Left lung (tissue), 14 donors: ENCODE data around the gene AASDHPPT. TPM values are rescaled to one million over a fixed set of nuclear protein-coding genes. Genes with fewer than 3 reads are reported as not detected.

Source experiments
- ATAC-seq: fragments of 200-7000 bp; cut with Tn5 transposase; one replicate; pipeline ENCODE4 v1.9.1; 2020; ENCODE audit warnings: moderate library complexity
- DNase-seq, 4 donors: peaks; one replicate each; pipeline ENCODE4 v3.0.0-alpha.2; 2013 to 2020
- H3K27ac ChIP-seq, 2 donors: fragments of 200-600 bp; sonication (generic) in 1 of 2; one replicate each; pipeline versions ENCODE4 v1.5.0 to v1.8.0; 2020 to 2021
- H3K27me3 ChIP-seq, 2 donors: fragments of 200-600 bp; sonication (generic) in 1 of 2; one replicate each; pipeline versions ENCODE4 v1.5.0 to v1.8.0; 2020 to 2021
- H3K36me3 ChIP-seq, 2 donors: fragments of 200-600 bp; sonication (generic) in 1 of 2; one replicate each; pipeline versions ENCODE4 v1.5.0 to v1.8.0; 2020 to 2021
- H3K4me1 ChIP-seq, 2 donors: fragments of 200-600 bp; one replicate each; pipeline ENCODE4 v1.8.0; 2021
- H3K4me3 ChIP-seq, 2 donors: fragments of 200-600 bp; sonication (generic) in 1 of 2; one replicate each; pipeline versions ENCODE4 v1.5.0 to v1.8.0; 2020 to 2021; ENCODE audit warnings: mild to moderate bottlenecking in 1 of 2
- H3K9me3 ChIP-seq, 2 donors: fragments of 200-600 bp; sonication (generic) in 1 of 2; one replicate each; pipeline versions ENCODE4 v1.5.0 to v1.8.0; 2020 to 2021
- intact Hi-C, 2 donors: fragments of 100-400 bp; cut with DNase I; formaldehyde crosslinking; loops; one replicate each; pipeline versions ENCODE4 v1.11.2 to v1.14.2; 2022
- long read RNA-seq, 12 donors: library from polyadenylated mRNA in 2 of 12; unstranded in 2 of 12; transcript quantifications; one replicate each; pipeline ENCODE4 v2.0.0 and lab custom pipeline, GENCODE V29; 2019 to 2026
- polyA plus RNA-seq, 6 donors: library from polyadenylated mRNA; unstranded; fragments of 120-200 nt; gene quantifications; one replicate each; pipeline ENCODE4 v1.2.1, GENCODE V29; 2013; ENCODE audit not compliant: insufficient read length in 6 of 6
- total RNA-seq, 2 donors: library from RNA; stranded (reverse); fragmentation: NEBNext Ultra II Directional; extraction: Animal tissue kit (Norgen Biotek cat#: 25700); gene quantifications; one replicate each; pipeline ENCODE4 v1.2.1, GENCODE V29; 2021
- TF ChIP-seq, protein P1 (sequence below), 2 donors: fragments of 200-600 bp; sonication (generic) in 1 of 2; IDR thresholded peaks; one replicate each; pipeline versions ENCODE4 v1.5.0 to v1.8.0; 2021; ENCODE audit warnings: antibody characterized with exemption in 2 of 2
- donor health status: DM: no; HTN: yes; CAD: no.
- donor health status: DM: no; HTN: no; CAD: no.

Gene AASDHPPT, protein sequence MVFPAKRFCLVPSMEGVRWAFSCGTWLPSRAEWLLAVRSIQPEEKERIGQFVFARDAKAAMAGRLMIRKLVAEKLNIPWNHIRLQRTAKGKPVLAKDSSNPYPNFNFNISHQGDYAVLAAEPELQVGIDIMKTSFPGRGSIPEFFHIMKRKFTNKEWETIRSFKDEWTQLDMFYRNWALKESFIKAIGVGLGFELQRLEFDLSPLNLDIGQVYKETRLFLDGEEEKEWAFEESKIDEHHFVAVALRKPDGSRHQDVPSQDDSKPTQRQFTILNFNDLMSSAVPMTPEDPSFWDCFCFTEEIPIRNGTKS
- total RNA-seq = 10 to 100 TPM; 26.4 to 27.2 TPM
- polyA plus RNA-seq = 10 to 100 TPM; 59.8 to 67.6 (median 64.0) TPM
- long read RNA-seq, donor 1, full-length matches to known transcripts = 49 of 49 reads
- long read RNA-seq, donor 1, partial matches to known transcripts = 0 of 49 reads
- long read RNA-seq, donor 1, other reads (novel, unspliced or antisense) = 0 of 49 reads
- long read RNA-seq, donor 2, full-length matches to known transcripts = 46 of 52 reads
- long read RNA-seq, donor 2, partial matches to known transcripts = 6 of 52 reads
- long read RNA-seq, donor 2, other reads (novel, unspliced or antisense) = 0 of 52 reads
- long read RNA-seq, donor 3, full-length matches to known transcripts = 27 of 27 reads
- long read RNA-seq, donor 3, partial matches to known transcripts = 0 of 27 reads
- long read RNA-seq, donor 3, other reads (novel, unspliced or antisense) = 0 of 27 reads
- long read RNA-seq, donor 4, transcript AASDHPPT-201 (6 exons, 2,955 nt) = major isoform, 15 of 17 reads
- long read RNA-seq, donor 4, partial matches to known transcripts = 0 of 17 reads
- long read RNA-seq, donor 4, other reads (novel, unspliced or antisense) = 2 of 17 reads
- long read RNA-seq, donor 5, full-length matches to known transcripts = 28 of 28 reads
- long read RNA-seq, donor 5, partial matches to known transcripts = 0 of 28 reads
- long read RNA-seq, donor 5, other reads (novel, unspliced or antisense) = 0 of 28 reads
- long read RNA-seq, donor 6, transcript AASDHPPT-201 (6 exons, 2,955 nt) = major isoform, 32 of 32 reads
- long read RNA-seq, donor 6, partial matches to known transcripts = 0 of 32 reads
- long read RNA-seq, donor 6, other reads (novel, unspliced or antisense) = 0 of 32 reads
- long read RNA-seq, donor 7, transcript AASDHPPT-201 (6 exons, 2,955 nt) = major isoform, 15 of 15 reads
- long read RNA-seq, donor 7, partial matches to known transcripts = 0 of 15 reads
- long read RNA-seq, donor 7, other reads (novel, unspliced or antisense) = 0 of 15 reads
- long read RNA-seq, donor 8, full-length matches to known transcripts = 41 of 41 reads
- long read RNA-seq, donor 8, partial matches to known transcripts = 0 of 41 reads
- long read RNA-seq, donor 8, other reads (novel, unspliced or antisense) = 0 of 41 reads
- long read RNA-seq, donor 9 = 0 reads
- long read RNA-seq, donor 10, transcript AASDHPPT-201 (6 exons, 2,955 nt) = major isoform, 14 of 15 reads
- long read RNA-seq, donor 10, partial matches to known transcripts = 1 of 15 reads
- long read RNA-seq, donor 10, other reads (novel, unspliced or antisense) = 0 of 15 reads
- long read RNA-seq, donor 11, full-length matches to known transcripts = 115 of 129 reads
- long read RNA-seq, donor 11, partial matches to known transcripts = 14 of 129 reads
- long read RNA-seq, donor 11, other reads (novel, unspliced or antisense) = 0 of 129 reads
- long read RNA-seq, donor 12, full-length matches to known transcripts = 44 of 65 reads
- long read RNA-seq, donor 12, partial matches to known transcripts = 21 of 65 reads
- long read RNA-seq, donor 12, other reads (novel, unspliced or antisense) = 0 of 65 reads

GRCh38 chr11:106077609-106078455 lies at the start of gene AASDHPPT:
Gene AASDHPPT (plus strand): TSS chr11:106077662. CDS start chr11:106077711, 49 bp downstream.
- H3K27ac ChIP-seq = peak within 1 kb of the TSS; percentile 90 to 95
- intact Hi-C loops = no loop called here
- H3K9me3 ChIP-seq = no peaks in the 10 kb centered on the region
- peak in 3 of 4 donors; percentile 58 to 88 (median 87) for DNase-seq
- H3K36me3 ChIP-seq = peaks cover 0 to 29% of the 10 kb centered on the region in 2 donors
- H3K4me3 ChIP-seq = peak within 1 kb of the TSS; percentile 58 to 78
- TF ChIP-seq, protein P1, sequence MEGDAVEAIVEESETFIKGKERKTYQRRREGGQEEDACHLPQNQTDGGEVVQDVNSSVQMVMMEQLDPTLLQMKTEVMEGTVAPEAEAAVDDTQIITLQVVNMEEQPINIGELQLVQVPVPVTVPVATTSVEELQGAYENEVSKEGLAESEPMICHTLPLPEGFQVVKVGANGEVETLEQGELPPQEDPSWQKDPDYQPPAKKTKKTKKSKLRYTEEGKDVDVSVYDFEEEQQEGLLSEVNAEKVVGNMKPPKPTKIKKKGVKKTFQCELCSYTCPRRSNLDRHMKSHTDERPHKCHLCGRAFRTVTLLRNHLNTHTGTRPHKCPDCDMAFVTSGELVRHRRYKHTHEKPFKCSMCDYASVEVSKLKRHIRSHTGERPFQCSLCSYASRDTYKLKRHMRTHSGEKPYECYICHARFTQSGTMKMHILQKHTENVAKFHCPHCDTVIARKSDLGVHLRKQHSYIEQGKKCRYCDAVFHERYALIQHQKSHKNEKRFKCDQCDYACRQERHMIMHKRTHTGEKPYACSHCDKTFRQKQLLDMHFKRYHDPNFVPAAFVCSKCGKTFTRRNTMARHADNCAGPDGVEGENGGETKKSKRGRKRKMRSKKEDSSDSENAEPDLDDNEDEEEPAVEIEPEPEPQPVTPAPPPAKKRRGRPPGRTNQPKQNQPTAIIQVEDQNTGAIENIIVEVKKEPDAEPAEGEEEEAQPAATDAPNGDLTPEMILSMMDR (IDR thresholded peaks at IDR 0.05) = no peak
- no peaks in the 10 kb centered on the region for H3K27me3 ChIP-seq
- peak; percentile 40 for ATAC-seq
- peaks cover 5 to 55% of the 10 kb centered on the region in 2 donors for H3K4me1 ChIP-seq

DNA sequence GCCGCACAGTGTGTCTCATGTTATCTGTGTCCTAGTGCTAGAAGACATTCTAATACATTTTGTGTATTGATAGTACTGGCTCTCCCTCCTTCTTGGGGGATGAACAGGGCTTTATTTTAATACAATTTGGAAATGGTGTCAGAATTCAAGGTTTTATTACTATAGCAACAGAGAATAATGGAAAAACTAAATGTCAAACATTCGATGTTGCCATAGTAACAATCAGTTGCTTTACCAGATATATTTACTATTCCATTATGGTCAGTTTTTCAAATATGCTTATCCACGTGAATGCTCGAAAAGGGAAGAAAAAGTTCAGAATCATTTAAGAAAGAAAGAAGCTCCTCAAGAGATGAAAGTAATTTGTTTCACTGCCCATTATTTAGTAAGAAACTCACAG lies 46.9 kb upstream of the AASDHPPT start:
- H3K27me3 ChIP-seq = no peaks in the 10 kb centered on the region
- H3K4me1 ChIP-seq = no peaks in the 10 kb centered on the region
- TF ChIP-seq, protein P1 (IDR thresholded peaks at IDR 0.05) = no peak
- no peak overlapping the region for H3K27ac ChIP-seq
- no peaks in the 10 kb centered on the region for H3K36me3 ChIP-seq
- H3K9me3 ChIP-seq = peaks cover 0 to 1% of the 10 kb centered on the region in 2 donors
- H3K4me3 ChIP-seq = no peak overlapping the region
- ATAC-seq (no peak), DNase-seq (no peak)
- intact Hi-C loops = no loop called here

GRCh38 chr11:106031202-106031810 lies 46.2 kb upstream of the AASDHPPT start:
- no peak overlapping the region for H3K27ac ChIP-seq
- TF ChIP-seq, protein P1 (IDR thresholded peaks at IDR 0.05) = no peak
- H3K9me3 ChIP-seq = no peaks in the 10 kb centered on the region
- no peak for ATAC-seq
- no peak overlapping the region for H3K4me3 ChIP-seq
- DNase-seq = no peak
- no peaks in the 10 kb centered on the region for H3K4me1 ChIP-seq
- intact Hi-C loops = no loop called here
- no peaks in the 10 kb centered on the region for H3K27me3 ChIP-seq
- no peaks in the 10 kb centered on the region for H3K36me3 ChIP-seq
